Measurements from ENCODE around the gene ENTPD6.

- TF ChIP-seq, protein P1, sequence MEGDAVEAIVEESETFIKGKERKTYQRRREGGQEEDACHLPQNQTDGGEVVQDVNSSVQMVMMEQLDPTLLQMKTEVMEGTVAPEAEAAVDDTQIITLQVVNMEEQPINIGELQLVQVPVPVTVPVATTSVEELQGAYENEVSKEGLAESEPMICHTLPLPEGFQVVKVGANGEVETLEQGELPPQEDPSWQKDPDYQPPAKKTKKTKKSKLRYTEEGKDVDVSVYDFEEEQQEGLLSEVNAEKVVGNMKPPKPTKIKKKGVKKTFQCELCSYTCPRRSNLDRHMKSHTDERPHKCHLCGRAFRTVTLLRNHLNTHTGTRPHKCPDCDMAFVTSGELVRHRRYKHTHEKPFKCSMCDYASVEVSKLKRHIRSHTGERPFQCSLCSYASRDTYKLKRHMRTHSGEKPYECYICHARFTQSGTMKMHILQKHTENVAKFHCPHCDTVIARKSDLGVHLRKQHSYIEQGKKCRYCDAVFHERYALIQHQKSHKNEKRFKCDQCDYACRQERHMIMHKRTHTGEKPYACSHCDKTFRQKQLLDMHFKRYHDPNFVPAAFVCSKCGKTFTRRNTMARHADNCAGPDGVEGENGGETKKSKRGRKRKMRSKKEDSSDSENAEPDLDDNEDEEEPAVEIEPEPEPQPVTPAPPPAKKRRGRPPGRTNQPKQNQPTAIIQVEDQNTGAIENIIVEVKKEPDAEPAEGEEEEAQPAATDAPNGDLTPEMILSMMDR (IDR thresholded peaks at IDR 0.05) = no peak
- TF ChIP-seq POLR2A (IDR thresholded peaks at IDR 0.05) = no peak
Measured at GRCh38 chr20:25215521-25215920, 20.0 kb downstream of the ENTPD6 start.

Data from uterus (tissue), 2 donors.